Measurements from ENCODE around the gene NTF3.

The NTF3 gene

GRCh38 chr12:5489760-5490406 is 58.0 kb downstream of the NTF3 start:
- DNase-seq (ENCODE audit: low read depth) = no peak

GRCh38 chr12:5492562-5492961 is 60.7 kb downstream of the NTF3 start:
- no peak for DNase-seq (ENCODE audit: low read depth)

- DNase-seq (ENCODE audit: low read depth) = no peak
Observed at GRCh38 chr12:5493018-5493417, 61.1 kb downstream of the NTF3 start.

GRCh38 chr12:5494343-5494742 is 62.4 kb downstream of the NTF3 start:
- no peak for DNase-seq (ENCODE audit: low read depth)

GRCh38 chr12:5497329-5498053 is 65.6 kb downstream of the NTF3 start:
- DNase-seq (ENCODE audit: low read depth) = no peak

- no peak for DNase-seq (ENCODE audit: low read depth)
Observed at GRCh38 chr12:5498076-5498475, 66.2 kb downstream of the NTF3 start.

GRCh38 chr12:5498806-5499205 is 66.9 kb downstream of the NTF3 start:
- DNase-seq (ENCODE audit: low read depth) = no peak

GRCh38 chr12:5499566-5500330 is 67.8 kb downstream of the NTF3 start:
- DNase-seq (ENCODE audit: low read depth) = no peak

- no peak for DNase-seq (ENCODE audit: low read depth)
Observed at GRCh38 chr12:5500331-5500659, 68.4 kb downstream of the NTF3 start.

GRCh38 chr12:5503774-5504173 is 71.9 kb downstream of the NTF3 start:
- no peak for DNase-seq (ENCODE audit: low read depth)

- no peak for DNase-seq (ENCODE audit: low read depth)
Observed at GRCh38 chr12:5505116-5505515, 73.2 kb downstream of the NTF3 start.

- DNase-seq (ENCODE audit: low read depth) = no peak
Observed at GRCh38 chr12:5505751-5506150, 73.8 kb downstream of the NTF3 start.

GRCh38 chr12:5506295-5506694 is 74.4 kb downstream of the NTF3 start:
- DNase-seq (ENCODE audit: low read depth) = no peak

GRCh38 chr12:5506821-5507231 is 74.9 kb downstream of the NTF3 start:
- no peak for DNase-seq (ENCODE audit: low read depth)

- DNase-seq (ENCODE audit: low read depth) = no peak
Observed at GRCh38 chr12:5507401-5507935, 75.6 kb downstream of the NTF3 start.

GRCh38 chr12:5507944-5508343 is 76.0 kb downstream of the NTF3 start:
- no peak for DNase-seq (ENCODE audit: low read depth)

- DNase-seq (ENCODE audit: low read depth) = no peak
Observed at GRCh38 chr12:5509102-5509501, 77.2 kb downstream of the NTF3 start.

- no peak for DNase-seq (ENCODE audit: low read depth)
Observed at GRCh38 chr12:5509557-5509956, 77.6 kb downstream of the NTF3 start.

- no peak for DNase-seq (ENCODE audit: low read depth)
Observed at GRCh38 chr12:5510251-5510805, 78.4 kb downstream of the NTF3 start.

- no peak for DNase-seq (ENCODE audit: low read depth)
Observed at GRCh38 chr12:5511256-5511643, 79.3 kb downstream of the NTF3 start.

- DNase-seq (ENCODE audit: low read depth) = no peak
Observed at GRCh38 chr12:5511644-5512600, 80.0 kb downstream of the NTF3 start.

GRCh38 chr12:5512601-5512970 is 80.7 kb downstream of the NTF3 start:
- DNase-seq (ENCODE audit: low read depth) = no peak

Measured in activated T-cell treated with anti-CD3 and anti-CD28 coated beads for 1 hour (primary cell).